Mucosa of descending colon (tissue), 3 donors: Measurements from ENCODE around the gene DSC2. TPM values are rescaled to one million over a fixed set of nuclear protein-coding genes. Genes with fewer than 3 reads are reported as not detected.

ENCODE experiments used
- ATAC-seq: fragments of 200-7000 bp; cut with Tn5 transposase; one replicate; pipeline ENCODE4 v1.9.1; 2020; ENCODE audit warnings: mild to moderate bottlenecking, moderate library complexity
- DNase-seq, 3 donors: peaks; one replicate each; pipeline ENCODE4 v3.0.0-alpha.2; 2020
- H3K36me3 ChIP-seq: fragments of 200-600 bp; one replicate; pipeline ENCODE4 v1.8.0; 2021; ENCODE audit warnings: low read depth, mild to moderate bottlenecking
- H3K4me1 ChIP-seq: fragments of 200-600 bp; one replicate; pipeline ENCODE4 v1.8.0; 2021; ENCODE audit warnings: low read depth, mild to moderate bottlenecking
- H3K4me3 ChIP-seq: fragments of 200-600 bp; one replicate; pipeline ENCODE4 v1.8.0; 2021; ENCODE audit warnings: mild to moderate bottlenecking
- H3K9me3 ChIP-seq: fragments of 200-600 bp; one replicate; pipeline ENCODE4 v1.8.0; 2021; ENCODE audit warnings: mild to moderate bottlenecking
- CTCF ChIP-seq: fragments of 200-600 bp; IDR thresholded peaks from one replicate; pipeline ENCODE4 v1.8.0; 2022; ENCODE audit warnings: antibody characterized with exemption, mild to moderate bottlenecking
- intact Hi-C, 2 donors: fragments of 100-400 bp; cut with DNase I in 1 of 2; cut with micrococcal nuclease in 1 of 2; formaldehyde crosslinking; loops; one replicate each; pipeline versions ENCODE4 v1.11.0 to v1.11.1; 2022; cut with DNase I, micrococcal nuclease
- total RNA-seq, 3 donors: library from RNA; stranded (reverse); fragmentation: NEBNext Ultra II Directional in 2 of 3; extraction: Animal tissue kit (Norgen Biotek cat#: 25700) in 2 of 3; gene quantifications; one replicate each; pipeline versions ENCODE4 v1.2.1 to v1.2.4, GENCODE V29; 2021 to 2023
- donor health status: DM: no; HTN: no; CAD: no; lungs with moderate emphysema.
- donor health status: DM: no; HTN: no; CAD: no.
- donor health status: DM: no; HTN: yes; CAD: no.

The DSC2 gene
- total RNA-seq, 3 donors from 2014 or later = 78.3 to 222 (median 141) TPM

- ATAC-seq = no peak
- no peak overlapping the region for H3K4me3 ChIP-seq
These were observed 51.6 kb downstream of the DSC2 start for GRCh38 chr18:31050635-31051034.

GRCh38 chr18:31049189-31049588 lies 53.0 kb downstream of the DSC2 start:
- Histone ChIP-seq H3K36me3 (no peaks in the 10 kb centered on the region), H3K4me1 (no peaks in the 10 kb centered on the region), H3K9me3 (no peaks in the 10 kb centered on the region), H3K4me3 (no peak overlapping the region)
- ATAC-seq (no peak), DNase-seq (peak in 1 of 3 donors; percentile 27)
- intact Hi-C loops = no loop called here
- no peak for TF ChIP-seq CTCF

More at GRCh38 chr18:31050635-31051034, 51.6 kb downstream of the DSC2 start:
- intact Hi-C loops = no loop called here
- no peaks in the 10 kb centered on the region for H3K36me3 ChIP-seq
- no peak for TF ChIP-seq CTCF
- H3K4me1 ChIP-seq = no peaks in the 10 kb centered on the region
- DNase-seq = no peak
- no peaks in the 10 kb centered on the region for H3K9me3 ChIP-seq

- Histone ChIP-seq H3K4me1 (no peaks in the 10 kb centered on the region), H3K4me3 (no peak overlapping the region), H3K9me3 (no peaks in the 10 kb centered on the region), H3K36me3 (no peaks in the 10 kb centered on the region)
- ATAC-seq = no peak
- no peak for DNase-seq
- intact Hi-C loops = no loop called here
- TF ChIP-seq CTCF = no peak
These were observed 54.0 kb downstream of the DSC2 start for GRCh38 chr18:31048216-31048615.

- H3K9me3 ChIP-seq = no peaks in the 10 kb centered on the region
- intact Hi-C loops = no loop called here
- no peaks in the 10 kb centered on the region for H3K36me3 ChIP-seq
- no peak for TF ChIP-seq CTCF
- ATAC-seq = no peak
- no peak overlapping the region for H3K4me3 ChIP-seq
- H3K4me1 ChIP-seq = peaks cover 7% of the 10 kb centered on the region
- DNase-seq = no peak
These were observed 55.3 kb downstream of the DSC2 start for GRCh38 chr18:31046916-31047315.

GRCh38 chr18:31045599-31045998 lies 56.6 kb downstream of the DSC2 start:
- H3K36me3 ChIP-seq = no peaks in the 10 kb centered on the region
- H3K4me3 ChIP-seq = no peak overlapping the region
- no peak for DNase-seq
- peaks cover 18% of the 10 kb centered on the region for H3K4me1 ChIP-seq
- no peak for TF ChIP-seq CTCF
- intact Hi-C loops = no loop called here
- H3K9me3 ChIP-seq = no peaks in the 10 kb centered on the region
- no peak for ATAC-seq

GRCh38 chr18:31044926-31045325 lies 57.3 kb downstream of the DSC2 start:
- Histone ChIP-seq H3K4me3 (no peak overlapping the region), H3K9me3 (no peaks in the 10 kb centered on the region), H3K36me3 (no peaks in the 10 kb centered on the region), H3K4me1 (peaks cover 18% of the 10 kb centered on the region)
- ATAC-seq (no peak), DNase-seq (no peak)
- no peak for TF ChIP-seq CTCF
- intact Hi-C loops = no loop called here
